NCI-H2171 treated with DMSO at 0.1 percent for 48 hours (cell line): ENCODE results near the gene ZCCHC3.
"Not testable (repeated sequence)": the region's sequence is repeated elsewhere in the genome, so short reads cannot be mapped to it uniquely, and the experiment has no call there.

Source experiments
- DNase-seq: peaks from one replicate; lab custom pipeline; 2025; lab: John Stamatoyannopoulos, UW

Gene ZCCHC3

GRCh38 chr20:313402-313801, 16.0 kb downstream of the ZCCHC3 start:
- DNase-seq, result no peak

- DNase-seq, result no peak
These were observed 16.6 kb downstream of the ZCCHC3 start for GRCh38 chr20:313948-314347.

GRCh38 chr20:316316-317068, 19.1 kb downstream of the ZCCHC3 start:
- DNase-seq, result no peak

- DNase-seq, result peak; percentile 95
These were observed 27.0 kb downstream of the ZCCHC3 start for GRCh38 chr20:324177-325044.

GRCh38 chr20:325045-325888, 27.9 kb downstream of the ZCCHC3 start, which contains the start of gene SOX12:
SOX12 (plus strand) TSS chr20:325552; CDS start chr20:325925, 373 bp downstream.
- peak; percentile 97 for DNase-seq

GRCh38 chr20:325889-326644, 28.7 kb downstream of the ZCCHC3 start:
- DNase-seq, result peak; percentile 69

GRCh38 chr20:326645-327185, 29.3 kb downstream of the ZCCHC3 start:
- no peak for DNase-seq

GRCh38 chr20:327186-328026, 30.0 kb downstream of the ZCCHC3 start:
- DNase-seq, result peak; percentile 97

- DNase-seq, result no peak
These were observed 30.9 kb downstream of the ZCCHC3 start for GRCh38 chr20:328027-328974.

- DNase-seq, result no peak
These were observed 31.8 kb downstream of the ZCCHC3 start for GRCh38 chr20:328975-329695.

GRCh38 chr20:329851-330232, 32.5 kb downstream of the ZCCHC3 start:
- no peak for DNase-seq

- peak; percentile 69 for DNase-seq
These were observed 33.1 kb downstream of the ZCCHC3 start for GRCh38 chr20:330233-331149.

- no peak for DNase-seq
These were observed 37.2 kb downstream of the ZCCHC3 start for GRCh38 chr20:334578-334977.

- DNase-seq, result not testable (repeated sequence)
These were observed 38.7 kb downstream of the ZCCHC3 start for GRCh38 chr20:336040-336439.

GRCh38 chr20:341682-342081, 44.3 kb downstream of the ZCCHC3 start:
- DNase-seq, result no peak

- DNase-seq, result no peak
These were observed 45.7 kb downstream of the ZCCHC3 start for GRCh38 chr20:343107-343506.

GRCh38 chr20:346033-346639, 48.8 kb downstream of the ZCCHC3 start:
- no peak for DNase-seq
